GM12875 (cell line): ENCODE results near the gene USP28.
A peak's percentile ranks its signal among the peaks of the same experiment; 100 is the strongest.

Experiments used
- H3K4me3 ChIP-seq: one replicate; pipeline ENCODE4 v1.5.1; 2011; ENCODE audit warnings: low read depth, low read length, control low read depth
- TF ChIP-seq, protein P1 (sequence below): IDR thresholded peaks from 2 replicates; pipeline ENCODE4 v1.5.1; 2011; ENCODE audit warnings: low read depth, mild to moderate bottlenecking, control low read depth, inconsistent platforms, low read length, moderate library complexity, borderline replicate concordance; ENCODE audit not compliant: insufficient read depth

USP28 gene

DNA sequence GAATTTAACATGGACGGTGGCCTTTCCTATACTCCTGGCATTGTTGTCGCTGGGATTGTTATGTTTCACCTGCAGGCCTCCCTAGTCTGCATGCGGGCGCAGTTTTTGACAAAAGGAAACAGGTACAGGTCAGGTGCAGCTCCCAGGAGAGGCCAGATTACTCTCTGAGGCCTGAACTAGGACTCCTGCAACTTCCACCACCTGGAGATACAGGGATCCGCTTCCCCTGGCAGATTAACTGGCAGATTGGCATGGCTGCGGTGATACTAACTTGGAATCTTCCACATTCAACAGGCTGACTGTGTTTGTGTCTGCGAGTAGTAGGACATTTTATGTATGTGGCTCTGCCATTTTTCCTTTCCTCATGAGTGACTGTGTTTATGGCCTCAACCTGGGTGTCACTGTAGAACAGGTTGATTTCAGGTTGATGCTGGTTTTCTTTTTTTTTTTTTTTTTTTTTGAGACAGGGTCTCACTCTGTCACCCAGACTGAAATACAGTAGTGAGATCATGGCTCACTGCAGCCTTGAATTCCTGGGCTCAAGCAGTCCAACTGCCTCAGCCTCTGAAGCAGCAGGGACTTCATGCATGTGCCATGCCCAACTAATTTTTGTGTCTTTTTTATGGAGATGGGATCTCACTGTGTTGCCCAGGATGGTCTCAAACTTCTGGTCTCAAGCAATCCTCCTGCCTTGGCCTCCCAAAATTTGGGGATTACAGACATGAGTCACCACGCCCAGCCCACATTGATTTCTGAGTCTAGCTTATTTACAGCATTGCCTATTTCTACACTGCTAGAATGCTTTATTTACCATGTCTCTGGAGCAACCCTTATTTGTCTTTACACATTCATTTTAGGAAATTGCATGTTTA is 1.7 kb upstream of the USP28 start:
- H3K4me3 ChIP-seq: no peak overlapping the region
- TF ChIP-seq, protein P1, sequence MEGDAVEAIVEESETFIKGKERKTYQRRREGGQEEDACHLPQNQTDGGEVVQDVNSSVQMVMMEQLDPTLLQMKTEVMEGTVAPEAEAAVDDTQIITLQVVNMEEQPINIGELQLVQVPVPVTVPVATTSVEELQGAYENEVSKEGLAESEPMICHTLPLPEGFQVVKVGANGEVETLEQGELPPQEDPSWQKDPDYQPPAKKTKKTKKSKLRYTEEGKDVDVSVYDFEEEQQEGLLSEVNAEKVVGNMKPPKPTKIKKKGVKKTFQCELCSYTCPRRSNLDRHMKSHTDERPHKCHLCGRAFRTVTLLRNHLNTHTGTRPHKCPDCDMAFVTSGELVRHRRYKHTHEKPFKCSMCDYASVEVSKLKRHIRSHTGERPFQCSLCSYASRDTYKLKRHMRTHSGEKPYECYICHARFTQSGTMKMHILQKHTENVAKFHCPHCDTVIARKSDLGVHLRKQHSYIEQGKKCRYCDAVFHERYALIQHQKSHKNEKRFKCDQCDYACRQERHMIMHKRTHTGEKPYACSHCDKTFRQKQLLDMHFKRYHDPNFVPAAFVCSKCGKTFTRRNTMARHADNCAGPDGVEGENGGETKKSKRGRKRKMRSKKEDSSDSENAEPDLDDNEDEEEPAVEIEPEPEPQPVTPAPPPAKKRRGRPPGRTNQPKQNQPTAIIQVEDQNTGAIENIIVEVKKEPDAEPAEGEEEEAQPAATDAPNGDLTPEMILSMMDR: no peak

DNA sequence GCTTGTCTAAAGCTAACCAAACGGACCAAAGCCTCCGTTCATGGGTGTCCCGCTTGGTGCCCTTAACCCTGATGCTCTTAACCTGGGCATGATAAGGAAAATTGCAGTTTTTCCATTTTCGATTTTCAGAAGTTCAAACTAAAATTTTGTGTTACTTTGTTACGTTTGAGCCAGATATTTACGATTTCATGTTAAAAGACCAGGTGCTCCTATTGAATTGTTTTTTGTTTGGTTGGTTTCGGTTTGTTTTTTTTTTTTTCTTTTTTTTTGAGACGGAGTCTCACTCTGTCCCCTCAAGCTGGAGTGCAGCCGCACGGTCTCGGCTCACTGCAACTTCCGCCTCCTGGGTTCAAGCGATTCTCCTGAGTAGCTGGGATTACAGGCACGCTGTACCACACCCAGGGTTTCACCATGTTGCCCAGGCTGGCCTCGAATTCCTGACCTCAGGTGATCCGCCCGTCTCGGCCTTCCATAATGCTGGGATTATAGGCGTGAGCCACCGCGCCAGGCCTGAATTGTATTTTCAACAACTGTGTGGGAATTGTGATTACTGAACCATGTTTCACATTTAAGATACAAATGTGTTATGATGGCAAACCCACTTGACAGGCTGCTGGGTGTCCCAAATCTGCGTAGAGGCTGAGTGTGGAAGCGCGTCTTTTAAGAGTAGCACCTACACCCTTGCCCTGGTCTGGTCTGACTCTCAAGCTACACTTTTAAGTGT is 864 bp upstream of the USP28 start:
- peak overlapping the region; percentile 74 for H3K4me3 ChIP-seq
- TF ChIP-seq, protein P1: no peak

DNA sequence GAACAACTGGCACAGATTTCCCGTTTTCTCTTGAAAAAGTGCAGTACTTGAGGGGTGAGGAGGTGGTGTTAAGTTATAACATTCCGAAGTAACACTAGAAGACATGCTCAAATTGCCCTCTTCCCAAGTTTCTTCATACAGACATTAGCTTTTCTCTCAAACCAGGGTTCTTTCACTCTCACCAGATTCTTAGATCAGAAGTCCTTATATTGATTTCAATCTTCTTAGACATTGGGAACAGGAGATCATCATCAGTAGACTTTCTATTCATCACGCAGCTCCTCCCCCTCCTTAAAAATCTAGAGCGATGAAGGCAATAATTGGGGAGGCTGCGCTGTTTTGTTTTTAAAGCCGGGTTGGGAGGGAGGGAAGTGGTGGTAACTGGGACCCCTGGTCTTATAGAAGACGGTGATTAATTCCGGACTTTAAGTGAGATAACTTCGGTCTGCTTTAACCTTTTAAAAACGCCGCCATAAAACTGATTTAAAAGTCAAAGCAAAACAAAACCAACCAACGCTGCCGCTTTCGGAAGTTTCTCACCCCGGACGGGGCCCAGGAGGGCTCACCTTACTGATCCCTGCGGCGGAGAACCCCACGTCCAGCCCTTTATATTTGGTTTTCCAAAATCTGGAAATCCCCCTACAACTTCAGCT is 665 bp downstream of the USP28 start:
- TF ChIP-seq, protein P1: no peak

DNA sequence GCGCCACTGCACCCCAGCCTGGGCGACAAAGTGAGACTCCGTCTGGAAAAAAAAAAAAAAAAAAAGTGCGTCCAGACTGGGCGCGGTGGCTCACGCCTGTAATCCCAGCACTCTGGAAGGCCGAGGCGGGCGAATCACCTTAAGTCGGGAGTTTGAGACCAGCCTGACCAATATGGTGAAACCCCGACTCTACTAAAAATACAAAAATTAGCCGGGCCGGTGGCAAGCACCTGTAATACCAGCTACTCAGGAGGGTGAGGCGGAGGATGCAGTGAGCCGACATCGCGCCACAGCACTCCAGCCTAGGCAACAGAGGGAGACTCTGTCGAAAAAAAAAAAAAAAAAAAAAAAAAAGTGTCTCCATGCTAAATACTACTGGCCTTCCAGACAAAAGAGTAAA is 1.3 kb downstream of the USP28 start:
- no peak overlapping the region for H3K4me3 ChIP-seq
- TF ChIP-seq, protein P1: no peak

More for the DNA sequence above, 665 bp downstream of the USP28 start:
- peak overlapping the region; percentile 74 for H3K4me3 ChIP-seq

DNA sequence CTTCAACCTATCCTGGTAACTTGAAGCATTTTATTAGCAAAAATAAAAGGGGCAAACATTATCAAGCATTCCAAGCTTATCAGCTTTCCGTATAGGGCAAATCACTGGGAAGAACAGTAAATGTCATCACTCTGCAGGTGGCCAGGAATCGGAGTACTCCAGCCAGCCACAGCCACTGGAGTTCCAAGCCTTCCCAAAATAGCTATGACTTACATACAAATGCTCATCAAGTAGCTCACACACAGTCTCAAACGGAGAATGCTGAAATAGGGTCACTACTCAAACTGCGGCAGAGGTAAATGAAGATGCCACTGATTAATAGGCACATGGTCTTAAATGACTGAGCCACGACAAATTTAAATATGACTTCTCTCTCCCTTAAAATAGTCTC is 2.1 kb downstream of the USP28 start:
- H3K4me3 ChIP-seq: no peak overlapping the region
- TF ChIP-seq, protein P1: no peak

DNA sequence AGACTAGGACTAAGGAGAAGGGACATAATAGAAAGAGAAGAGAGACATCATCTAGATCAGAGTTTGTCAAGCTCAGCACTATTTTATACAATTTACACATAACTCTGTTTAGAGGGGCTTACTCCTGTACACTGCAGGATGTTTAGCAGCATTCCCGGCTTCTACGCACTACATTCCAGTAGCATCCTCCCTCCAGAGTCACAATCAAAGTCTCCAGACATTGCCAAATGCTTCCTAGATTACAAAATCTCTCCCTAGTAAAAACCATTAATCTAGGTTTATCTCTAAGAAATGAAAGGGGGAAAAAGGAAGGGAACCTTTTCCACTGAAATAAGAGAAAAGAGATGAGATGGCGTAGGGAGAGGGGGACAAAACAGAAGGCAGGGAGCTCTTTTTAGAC is 4.0 kb downstream of the USP28 start:
- TF ChIP-seq, protein P1: no peak
- no peak overlapping the region for H3K4me3 ChIP-seq
